ENCODE results near the gene CYP3A5.

DNA sequence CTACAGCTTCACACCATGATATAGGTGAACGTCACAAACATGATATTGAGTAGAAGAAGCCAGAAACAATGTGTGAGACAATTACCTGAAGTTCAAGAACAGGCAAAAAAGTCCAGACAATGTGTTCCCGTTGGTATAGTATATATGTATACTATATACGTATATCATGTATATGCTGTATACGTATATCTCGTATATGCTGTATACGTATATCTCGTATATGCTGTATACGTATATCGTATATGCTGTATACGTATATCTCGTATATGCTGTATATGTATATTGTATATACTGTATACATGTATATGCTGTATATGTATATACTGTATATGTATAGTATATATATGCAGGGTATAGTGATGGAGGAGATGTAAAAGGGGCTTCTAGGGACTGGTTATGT is 52.3 kb downstream of the CYP3A5 start:
- TF ChIP-seq, protein P1, sequence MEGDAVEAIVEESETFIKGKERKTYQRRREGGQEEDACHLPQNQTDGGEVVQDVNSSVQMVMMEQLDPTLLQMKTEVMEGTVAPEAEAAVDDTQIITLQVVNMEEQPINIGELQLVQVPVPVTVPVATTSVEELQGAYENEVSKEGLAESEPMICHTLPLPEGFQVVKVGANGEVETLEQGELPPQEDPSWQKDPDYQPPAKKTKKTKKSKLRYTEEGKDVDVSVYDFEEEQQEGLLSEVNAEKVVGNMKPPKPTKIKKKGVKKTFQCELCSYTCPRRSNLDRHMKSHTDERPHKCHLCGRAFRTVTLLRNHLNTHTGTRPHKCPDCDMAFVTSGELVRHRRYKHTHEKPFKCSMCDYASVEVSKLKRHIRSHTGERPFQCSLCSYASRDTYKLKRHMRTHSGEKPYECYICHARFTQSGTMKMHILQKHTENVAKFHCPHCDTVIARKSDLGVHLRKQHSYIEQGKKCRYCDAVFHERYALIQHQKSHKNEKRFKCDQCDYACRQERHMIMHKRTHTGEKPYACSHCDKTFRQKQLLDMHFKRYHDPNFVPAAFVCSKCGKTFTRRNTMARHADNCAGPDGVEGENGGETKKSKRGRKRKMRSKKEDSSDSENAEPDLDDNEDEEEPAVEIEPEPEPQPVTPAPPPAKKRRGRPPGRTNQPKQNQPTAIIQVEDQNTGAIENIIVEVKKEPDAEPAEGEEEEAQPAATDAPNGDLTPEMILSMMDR (IDR thresholded peaks at IDR 0.05; ENCODE audit: low read depth, low read length) = no peak
- TF ChIP-seq EZH2phosphoT487 (IDR thresholded peaks at IDR 0.05; ENCODE audit: low read depth) = no peak

All from OCI-LY3 (cell line).